Measurements from ENCODE around the gene MUSK. TPM values are rescaled to one million over a fixed set of nuclear protein-coding genes. Genes with fewer than 3 reads are reported as not detected.

MUSK gene
- total and polyA plus RNA-seq, 3 donors from 2014 or later, result 2.8 to 11.6 (median 6.9) TPM

- intact Hi-C loops (cut with DNase I; ENCODE audit: low total_unique reads), result no loop called here
- Histone ChIP-seq H3K27ac (no peak overlapping the region), H3K4me1 (peaks cover under 1% of the 10 kb centered on the region), H3K36me3 (ENCODE audit: low read depth, missing control alignments) (no peaks in the 10 kb centered on the region), H3K4me3 (no peak overlapping the region), H3K9me3 (no peaks in the 10 kb centered on the region), H3K27me3 (no peaks in the 10 kb centered on the region)
- DNase-seq, result no peak
- no peak for TF ChIP-seq CTCF (IDR thresholded peaks at IDR 0.05)
- TF ChIP-seq POLR2A (IDR thresholded peaks at IDR 0.05), result no peak
Measured at GRCh38 chr9:110758201-110758600, 89.6 kb downstream of the MUSK start.

- Histone ChIP-seq H3K4me1 (peaks cover 5% of the 10 kb centered on the region), H3K36me3 (ENCODE audit: low read depth, missing control alignments) (no peaks in the 10 kb centered on the region), H3K9me3 (no peaks in the 10 kb centered on the region), H3K27me3 (no peaks in the 10 kb centered on the region), H3K27ac (no peak overlapping the region), H3K4me3 (no peak overlapping the region)
- intact Hi-C loops (cut with DNase I; ENCODE audit: low total_unique reads), result no loop called here
- 70 to 74% methylated on average over 2 of the region's 2 CpGs for WGBS, 2 donors
- TF ChIP-seq POLR2A (IDR thresholded peaks at IDR 0.05), result no peak
- no peak for TF ChIP-seq CTCF (IDR thresholded peaks at IDR 0.05)
- DNase-seq, result no peak
Measured at GRCh38 chr9:110762783-110763182, 94.2 kb downstream of the MUSK start.

- H3K27ac ChIP-seq, result no peak overlapping the region
- no peak overlapping the region for H3K4me3 ChIP-seq
- no peaks in the 10 kb centered on the region for H3K27me3 ChIP-seq
- intact Hi-C loops (cut with DNase I; ENCODE audit: low total_unique reads), result no loop called here
- DNase-seq, result no peak
- H3K36me3 ChIP-seq (ENCODE audit: low read depth, missing control alignments), result no peaks in the 10 kb centered on the region
- H3K9me3 ChIP-seq, result no peaks in the 10 kb centered on the region
- peaks cover 5% of the 10 kb centered on the region for H3K4me1 ChIP-seq
- TF ChIP-seq POLR2A (IDR thresholded peaks at IDR 0.05) (no peak), CTCF (IDR thresholded peaks at IDR 0.05) (no peak)
- 55 to 88% methylated on average over 1 of the region's 1 CpG for WGBS, 2 donors
Measured at GRCh38 chr9:110763568-110763967, 95.0 kb downstream of the MUSK start.

GRCh38 chr9:110764006-110764405 lies 95.4 kb downstream of the MUSK start:
- Histone ChIP-seq H3K4me3 (no peak overlapping the region), H3K36me3 (ENCODE audit: low read depth, missing control alignments) (no peaks in the 10 kb centered on the region), H3K4me1 (peaks cover 5% of the 10 kb centered on the region), H3K27ac (no peak overlapping the region), H3K9me3 (no peaks in the 10 kb centered on the region), H3K27me3 (no peaks in the 10 kb centered on the region)
- no peak for TF ChIP-seq POLR2A (IDR thresholded peaks at IDR 0.05)
- no peak for TF ChIP-seq CTCF (IDR thresholded peaks at IDR 0.05)
- 48 to 53% methylated on average over 3 of the region's 3 CpGs for WGBS, 2 donors
- intact Hi-C loops (cut with DNase I; ENCODE audit: low total_unique reads), result no loop called here
- DNase-seq, result no peak

GRCh38 chr9:110765926-110766325 lies 97.3 kb downstream of the MUSK start:
- intact Hi-C loops (cut with DNase I; ENCODE audit: low total_unique reads), result no loop called here
- no peaks in the 10 kb centered on the region for H3K9me3 ChIP-seq

More at GRCh38 chr9:110765926-110766325, 97.3 kb downstream of the MUSK start:
- Histone ChIP-seq H3K4me3 (no peak overlapping the region), H3K4me1 (peaks cover 5% of the 10 kb centered on the region), H3K36me3 (ENCODE audit: low read depth, missing control alignments) (no peaks in the 10 kb centered on the region), H3K27me3 (no peaks in the 10 kb centered on the region), H3K27ac (no peak overlapping the region)
- DNase-seq, result no peak
- no peak for TF ChIP-seq CTCF (IDR thresholded peaks at IDR 0.05)
- TF ChIP-seq POLR2A (IDR thresholded peaks at IDR 0.05), result no peak
- 75 to 84% methylated on average over 2 of the region's 2 CpGs for WGBS, 2 donors

Data from testis (tissue), 3 donors.